ENCODE results near the gene PRKN.

Gene PRKN

DNA sequence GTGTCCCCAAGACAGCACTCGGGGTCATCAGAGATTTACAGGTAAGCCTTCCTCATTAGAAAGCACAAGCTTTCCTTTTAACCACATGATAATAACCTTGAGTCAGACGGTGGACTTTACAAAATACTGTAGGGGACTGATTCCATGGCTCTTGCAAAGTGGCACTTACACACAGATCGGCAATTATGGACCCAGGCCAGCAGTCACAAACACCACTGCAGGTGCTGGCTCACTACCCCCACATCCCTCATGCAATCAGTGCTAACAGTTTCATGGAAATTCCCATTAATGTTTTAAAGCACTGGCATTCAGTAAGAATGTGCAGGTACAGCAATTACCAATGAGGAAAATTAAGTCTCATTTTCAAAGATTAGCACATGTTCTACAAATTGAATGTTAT, 516.5 kb downstream of the PRKN start:
- TF ChIP-seq EZH2 (IDR thresholded peaks at IDR 0.05; ENCODE audit: borderline replicate concordance, low read depth, low read length, severe bottlenecking) = no peak
- TF ChIP-seq, protein P1, sequence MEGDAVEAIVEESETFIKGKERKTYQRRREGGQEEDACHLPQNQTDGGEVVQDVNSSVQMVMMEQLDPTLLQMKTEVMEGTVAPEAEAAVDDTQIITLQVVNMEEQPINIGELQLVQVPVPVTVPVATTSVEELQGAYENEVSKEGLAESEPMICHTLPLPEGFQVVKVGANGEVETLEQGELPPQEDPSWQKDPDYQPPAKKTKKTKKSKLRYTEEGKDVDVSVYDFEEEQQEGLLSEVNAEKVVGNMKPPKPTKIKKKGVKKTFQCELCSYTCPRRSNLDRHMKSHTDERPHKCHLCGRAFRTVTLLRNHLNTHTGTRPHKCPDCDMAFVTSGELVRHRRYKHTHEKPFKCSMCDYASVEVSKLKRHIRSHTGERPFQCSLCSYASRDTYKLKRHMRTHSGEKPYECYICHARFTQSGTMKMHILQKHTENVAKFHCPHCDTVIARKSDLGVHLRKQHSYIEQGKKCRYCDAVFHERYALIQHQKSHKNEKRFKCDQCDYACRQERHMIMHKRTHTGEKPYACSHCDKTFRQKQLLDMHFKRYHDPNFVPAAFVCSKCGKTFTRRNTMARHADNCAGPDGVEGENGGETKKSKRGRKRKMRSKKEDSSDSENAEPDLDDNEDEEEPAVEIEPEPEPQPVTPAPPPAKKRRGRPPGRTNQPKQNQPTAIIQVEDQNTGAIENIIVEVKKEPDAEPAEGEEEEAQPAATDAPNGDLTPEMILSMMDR (IDR thresholded peaks at IDR 0.05; ENCODE audit: borderline replicate concordance, extremely low read depth, low read length, poor library complexity, severe bottlenecking) = no peak
- Histone ChIP-seq H2AFZ (ENCODE audit: low read depth, low read length) (no peak overlapping the region), H3K27ac (ENCODE audit: low read length) (no peak overlapping the region), H3K9ac (ENCODE audit: low read depth, low read length) (no peak overlapping the region), H3K4me1 (ENCODE audit: insufficient read depth, low read length) (no peaks in the 10 kb centered on the region), H3K79me2 (ENCODE audit: insufficient read depth, low read length) (no peaks in the 10 kb centered on the region), H3K4me2 (ENCODE audit: insufficient read depth, low read length) (no peak overlapping the region), H3K9me3 (ENCODE audit: insufficient read depth, low read length, severe bottlenecking) (no peaks in the 10 kb centered on the region), H3K27me3 (ENCODE audit: insufficient read depth, low read length, poor library complexity) (no peaks in the 10 kb centered on the region), H4K20me1 (ENCODE audit: insufficient read depth, low read length) (no peaks in the 10 kb centered on the region), H3K36me3 (ENCODE audit: insufficient read depth, low read length) (no peaks in the 10 kb centered on the region), H3K4me3 (ENCODE audit: low read depth in 1 of 2, low read length in 2 of 2) (no peak overlapping the region)
- ATAC-seq (ENCODE audit: insufficient read depth, low read depth) (no peak), DNase-seq (no peak)

DNA sequence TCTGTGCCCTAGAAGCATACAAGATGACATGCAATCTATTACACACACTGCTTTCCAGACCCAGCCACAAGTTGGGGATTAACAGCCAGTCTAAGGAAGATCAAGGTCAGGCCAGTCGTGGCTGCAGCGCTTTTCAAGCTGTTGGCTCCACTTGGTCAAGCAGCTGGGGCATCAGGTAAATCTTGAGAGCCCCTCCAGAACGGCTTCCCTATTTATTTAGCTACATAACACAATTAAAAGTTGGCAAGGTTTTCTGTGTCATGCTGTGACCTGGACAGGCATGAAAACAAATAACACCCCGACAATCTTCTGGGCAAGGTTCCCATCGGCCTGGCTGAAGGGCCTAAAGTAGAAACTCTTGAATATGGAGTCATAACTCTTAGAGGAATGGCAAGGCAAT, 524.3 kb downstream of the PRKN start:
- H4K20me1 ChIP-seq (ENCODE audit: insufficient read depth, low read length) = no peaks in the 10 kb centered on the region
- no peaks in the 10 kb centered on the region for H3K4me1 ChIP-seq (ENCODE audit: insufficient read depth, low read length)
- no peak overlapping the region for H3K4me2 ChIP-seq (ENCODE audit: insufficient read depth, low read length)
- no peaks in the 10 kb centered on the region for H3K79me2 ChIP-seq (ENCODE audit: insufficient read depth, low read length)
- ATAC-seq (ENCODE audit: insufficient read depth, low read depth) (no peak), DNase-seq (no peak)
- H3K27ac ChIP-seq (ENCODE audit: low read length) = no peak overlapping the region
- TF ChIP-seq, protein P1 (IDR thresholded peaks at IDR 0.05; ENCODE audit: borderline replicate concordance, extremely low read depth, low read length, poor library complexity, severe bottlenecking) = no peak
- no peak for TF ChIP-seq EZH2 (IDR thresholded peaks at IDR 0.05; ENCODE audit: borderline replicate concordance, low read depth, low read length, severe bottlenecking)
- no peaks in the 10 kb centered on the region for H3K27me3 ChIP-seq (ENCODE audit: insufficient read depth, low read length, poor library complexity)
- no peaks in the 10 kb centered on the region for H3K36me3 ChIP-seq (ENCODE audit: insufficient read depth, low read length)
- H3K4me3 ChIP-seq (ENCODE audit: low read depth in 1 of 2, low read length in 2 of 2) = no peak overlapping the region
- no peaks in the 10 kb centered on the region for H3K9me3 ChIP-seq (ENCODE audit: insufficient read depth, low read length, severe bottlenecking)
- no peak overlapping the region for H2AFZ ChIP-seq (ENCODE audit: low read depth, low read length)
- H3K9ac ChIP-seq (ENCODE audit: low read depth, low read length) = no peak overlapping the region

DNA sequence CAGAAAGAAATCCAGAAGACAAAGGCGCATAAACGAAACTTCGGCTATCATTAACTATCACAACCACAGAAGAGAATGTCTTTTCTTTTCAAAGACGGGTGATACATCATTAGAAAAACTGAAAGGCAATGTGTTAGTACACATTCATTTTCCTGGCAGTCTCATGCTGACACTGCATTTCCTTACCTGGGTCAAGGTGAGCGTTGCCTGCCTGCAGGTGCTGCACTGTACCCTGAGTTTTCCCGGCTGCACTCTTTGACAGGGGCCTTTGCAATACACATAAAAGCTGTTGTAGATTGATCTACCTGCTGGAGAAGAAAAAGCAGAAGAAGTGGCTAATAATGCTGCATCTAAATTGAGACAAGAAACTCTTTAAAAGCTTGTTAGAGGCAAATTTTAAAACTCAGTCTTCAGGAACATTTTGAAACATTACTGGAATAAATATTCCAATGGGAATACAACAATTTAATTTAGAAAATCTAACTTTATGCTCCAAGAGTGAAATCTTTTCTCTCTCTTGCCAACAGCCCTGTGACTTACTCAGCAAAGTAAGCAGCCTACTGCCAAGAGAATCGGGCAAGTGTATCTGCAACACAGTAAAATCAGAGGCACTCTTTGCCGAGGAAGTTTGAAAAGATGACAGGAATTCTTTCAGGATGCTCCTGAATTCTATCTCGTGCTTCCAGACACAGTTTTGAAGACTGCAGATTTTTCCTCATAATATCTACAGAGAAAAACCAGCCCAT, 526.4 kb downstream of the PRKN start:
- Histone ChIP-seq H3K4me1 (ENCODE audit: insufficient read depth, low read length) (no peaks in the 10 kb centered on the region), H2AFZ (ENCODE audit: low read depth, low read length) (no peak overlapping the region), H3K27me3 (ENCODE audit: insufficient read depth, low read length, poor library complexity) (no peaks in the 10 kb centered on the region), H3K4me2 (ENCODE audit: insufficient read depth, low read length) (no peak overlapping the region), H4K20me1 (ENCODE audit: insufficient read depth, low read length) (no peaks in the 10 kb centered on the region), H3K27ac (ENCODE audit: low read length) (no peak overlapping the region), H3K79me2 (ENCODE audit: insufficient read depth, low read length) (no peaks in the 10 kb centered on the region), H3K36me3 (ENCODE audit: insufficient read depth, low read length) (no peaks in the 10 kb centered on the region), H3K9ac (ENCODE audit: low read depth, low read length) (no peak overlapping the region), H3K4me3 (ENCODE audit: low read depth in 1 of 2, low read length in 2 of 2) (no peak overlapping the region), H3K9me3 (ENCODE audit: insufficient read depth, low read length, severe bottlenecking) (no peaks in the 10 kb centered on the region)
- DNase-seq (no peak), ATAC-seq (ENCODE audit: insufficient read depth, low read depth) (no peak)
- no peak for TF ChIP-seq EZH2 (IDR thresholded peaks at IDR 0.05; ENCODE audit: borderline replicate concordance, low read depth, low read length, severe bottlenecking)
- TF ChIP-seq, protein P1 (IDR thresholded peaks at IDR 0.05; ENCODE audit: borderline replicate concordance, extremely low read depth, low read length, poor library complexity, severe bottlenecking) = no peak

Measured in DND-41 (cell line).